SK-N-MC (cell line): ENCODE measurements around the gene MUC3A.

Experiments
- EZH2 ChIP-seq: fragments of 200-600 bp; sonication (generic); IDR thresholded peaks from one replicate; pipeline ENCODE4 v1.6.1; 2017; ENCODE audit warnings: antibody characterized with exemption
- POLR2AphosphoS5 ChIP-seq: IDR thresholded peaks from 2 replicates; pipeline ENCODE4 v1.6.1; 2012; ENCODE audit warnings: mild to moderate bottlenecking, low read depth, low read length, borderline replicate concordance

GRCh38 chr7:100911484-100911883 lies 37.9 kb upstream of the MUC3A start:
- TF ChIP-seq EZH2 (no peak), POLR2AphosphoS5 (no peak)
